NAMALWA (cell line): Measurements from ENCODE around the gene TARS2.
A peak's percentile ranks its signal among the peaks of the same experiment; 100 is the strongest.

Experiments
- DNase-seq: peaks from one replicate; pipeline ENCODE4 v3.0.0-alpha.2; 2015; ENCODE audit warnings: low spot score

TARS2 gene, protein sequence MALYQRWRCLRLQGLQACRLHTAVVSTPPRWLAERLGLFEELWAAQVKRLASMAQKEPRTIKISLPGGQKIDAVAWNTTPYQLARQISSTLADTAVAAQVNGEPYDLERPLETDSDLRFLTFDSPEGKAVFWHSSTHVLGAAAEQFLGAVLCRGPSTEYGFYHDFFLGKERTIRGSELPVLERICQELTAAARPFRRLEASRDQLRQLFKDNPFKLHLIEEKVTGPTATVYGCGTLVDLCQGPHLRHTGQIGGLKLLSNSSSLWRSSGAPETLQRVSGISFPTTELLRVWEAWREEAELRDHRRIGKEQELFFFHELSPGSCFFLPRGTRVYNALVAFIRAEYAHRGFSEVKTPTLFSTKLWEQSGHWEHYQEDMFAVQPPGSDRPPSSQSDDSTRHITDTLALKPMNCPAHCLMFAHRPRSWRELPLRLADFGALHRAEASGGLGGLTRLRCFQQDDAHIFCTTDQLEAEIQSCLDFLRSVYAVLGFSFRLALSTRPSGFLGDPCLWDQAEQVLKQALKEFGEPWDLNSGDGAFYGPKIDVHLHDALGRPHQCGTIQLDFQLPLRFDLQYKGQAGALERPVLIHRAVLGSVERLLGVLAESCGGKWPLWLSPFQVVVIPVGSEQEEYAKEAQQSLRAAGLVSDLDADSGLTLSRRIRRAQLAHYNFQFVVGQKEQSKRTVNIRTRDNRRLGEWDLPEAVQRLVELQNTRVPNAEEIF

DNA sequence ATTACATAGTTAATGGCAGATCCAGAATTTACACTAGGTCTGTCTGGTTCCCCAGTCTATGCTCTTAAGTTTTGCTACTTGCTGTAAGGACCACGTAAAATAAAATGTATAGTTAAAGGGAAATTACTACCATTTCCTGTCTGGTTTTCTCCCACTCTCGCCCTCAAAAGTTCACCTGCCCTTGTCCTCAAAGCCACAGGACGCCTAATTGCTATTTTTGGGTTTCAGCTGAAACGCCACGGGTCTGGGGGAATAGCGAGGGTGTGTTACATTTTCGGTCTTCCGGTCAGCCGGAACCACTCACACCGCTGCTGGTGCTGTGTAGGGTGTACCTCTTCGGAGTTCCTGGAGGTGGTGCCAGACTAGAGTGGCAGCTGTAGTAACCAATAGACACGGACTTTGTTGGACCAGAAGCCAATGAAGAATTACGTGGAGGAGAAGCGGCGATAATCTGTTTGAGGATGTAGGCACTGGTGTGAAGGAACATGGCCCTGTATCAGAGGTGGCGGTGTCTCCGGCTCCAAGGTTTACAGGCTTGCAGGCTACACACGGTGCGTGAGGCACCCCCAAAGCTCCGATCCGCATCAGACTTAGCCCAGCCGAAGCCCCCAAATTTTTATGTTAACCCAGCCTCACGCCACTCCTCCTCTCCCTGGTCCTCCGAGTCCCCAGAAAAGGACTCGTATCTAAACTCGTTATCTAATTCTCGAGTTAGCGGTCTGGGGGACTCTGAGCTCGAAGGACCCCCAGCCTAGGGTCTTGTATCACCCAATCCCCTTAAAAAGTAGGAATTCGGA is at the start of gene TARS2:
Gene TARS2, plus strand, starts transcription at position 454 of the 797 bp plus-strand sequence. Its CDS starts 32 bp downstream, at position 486.
- DNase-seq = peak; percentile 100

DNA sequence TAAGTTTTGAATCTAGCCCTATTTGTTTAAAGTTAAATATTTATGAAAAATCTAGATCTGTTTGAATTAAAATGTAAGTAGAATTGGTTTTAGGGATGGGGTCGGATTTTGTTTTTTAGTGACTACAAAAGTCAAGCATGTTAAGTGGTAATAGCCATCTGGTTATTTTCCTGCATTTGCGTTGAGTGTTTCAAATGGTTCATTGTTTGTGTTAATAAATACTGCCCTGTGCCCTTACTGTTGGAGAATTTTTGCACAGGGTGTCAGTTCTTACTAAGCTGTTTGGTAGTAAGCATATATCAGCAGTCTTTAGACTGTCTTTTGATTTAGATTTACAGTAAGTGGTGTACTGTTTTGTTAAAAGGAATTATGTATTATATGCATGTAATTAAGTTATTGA is 46.1 kb upstream of the TARS2 start:
- DNase-seq = no peak

DNA sequence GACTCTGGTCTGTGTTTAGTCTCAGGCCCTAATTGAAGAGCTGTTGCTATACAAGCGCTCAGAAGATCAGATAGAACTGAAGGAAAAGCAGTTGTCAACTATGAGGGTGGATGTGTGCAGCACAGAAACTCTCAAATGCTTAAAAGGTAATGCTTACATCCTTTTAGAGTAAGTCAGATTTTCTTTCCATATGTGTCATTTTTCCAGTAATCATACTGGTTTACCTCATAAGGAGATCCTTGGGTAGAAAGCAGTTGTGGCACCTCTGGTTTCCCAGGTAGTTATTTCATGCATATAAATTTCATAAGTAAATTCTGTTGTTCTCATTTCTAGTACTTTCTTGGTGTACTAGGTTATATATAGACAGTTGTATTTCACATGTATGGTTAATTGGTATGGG is 43.0 kb upstream of the TARS2 start:
- DNase-seq = no peak

DNA sequence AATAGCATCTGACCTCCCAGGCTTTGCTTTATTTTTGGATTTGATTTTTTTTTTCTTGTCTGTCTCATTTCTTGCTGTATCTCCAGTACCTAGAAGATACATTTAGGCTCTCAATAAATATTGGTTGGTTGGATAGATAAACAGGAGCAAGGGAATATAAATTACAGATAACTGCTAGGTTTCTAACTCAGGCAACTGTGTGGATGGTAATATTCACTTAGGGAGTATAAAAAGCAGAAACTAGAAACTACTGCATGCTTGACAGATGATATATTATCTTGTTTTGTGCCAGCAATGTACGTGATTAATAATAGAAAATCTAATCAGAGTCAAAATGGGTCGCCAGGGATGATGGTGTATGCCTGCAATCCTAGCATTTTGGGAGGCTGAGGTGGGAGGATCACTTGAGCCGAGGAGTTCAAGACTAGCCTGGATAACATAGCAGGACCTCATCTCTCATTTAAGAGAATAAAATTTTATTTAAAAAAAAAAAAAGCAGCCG is 31.0 kb upstream of the TARS2 start:
- no peak for DNase-seq

DNA sequence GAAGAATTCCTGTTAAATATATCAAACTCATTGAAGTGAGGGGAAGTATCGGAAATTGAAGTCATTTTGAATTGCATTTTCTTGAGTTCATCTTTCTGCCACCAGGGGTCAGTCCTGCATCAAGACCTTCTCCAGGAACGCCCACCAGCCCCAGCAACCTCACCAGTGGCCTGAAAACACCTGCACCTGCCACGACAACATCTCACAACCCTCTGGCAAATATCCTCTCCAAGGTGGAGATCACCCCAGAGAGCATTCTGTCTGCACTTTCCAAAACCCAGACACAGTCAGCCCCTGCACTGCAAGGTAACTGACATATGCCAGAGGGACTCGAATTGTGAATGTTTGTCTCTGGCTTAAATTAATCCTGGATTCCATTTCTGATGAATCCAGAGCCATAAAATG is 22.8 kb upstream of the TARS2 start:
- DNase-seq = peak; percentile 87

DNA sequence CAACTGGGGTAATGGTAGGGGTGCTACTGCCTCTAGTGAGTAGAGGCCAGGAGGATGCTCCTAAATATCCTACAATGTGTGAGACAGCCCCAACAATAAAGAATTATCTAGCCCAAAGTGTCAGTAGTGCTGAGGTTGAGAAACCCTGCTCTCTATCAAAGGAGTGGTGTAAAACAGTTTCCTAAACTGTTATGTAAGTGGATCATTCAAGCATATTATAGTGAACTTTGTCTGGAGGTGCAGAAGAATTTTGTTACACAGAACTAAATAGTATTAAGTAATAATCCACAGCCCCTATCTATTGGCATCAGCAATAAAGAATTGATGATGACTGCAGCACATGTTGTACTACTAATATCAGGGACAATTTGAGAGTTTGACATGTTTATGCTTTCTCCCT is 20.3 kb upstream of the TARS2 start:
- DNase-seq = no peak

DNA sequence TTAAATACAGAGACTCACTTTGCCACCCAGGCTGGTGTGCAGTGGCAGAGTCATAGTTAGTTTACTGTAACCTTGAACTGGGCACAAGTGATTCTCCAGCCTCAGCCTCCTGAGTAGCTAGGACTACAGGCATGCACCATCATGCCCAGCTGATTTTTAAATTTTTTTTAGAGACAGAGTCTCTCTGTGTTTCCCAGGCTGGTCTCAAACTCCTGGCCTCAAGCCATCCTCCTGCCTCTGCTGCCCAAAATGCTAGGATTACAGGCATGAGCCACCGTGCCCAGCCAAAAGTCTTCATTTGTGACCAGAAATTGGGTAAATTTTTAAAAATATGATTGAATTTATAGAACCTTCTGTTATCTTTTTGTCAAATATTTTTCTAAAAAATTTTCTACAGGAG is 17.9 kb upstream of the TARS2 start:
- no peak for DNase-seq

DNA sequence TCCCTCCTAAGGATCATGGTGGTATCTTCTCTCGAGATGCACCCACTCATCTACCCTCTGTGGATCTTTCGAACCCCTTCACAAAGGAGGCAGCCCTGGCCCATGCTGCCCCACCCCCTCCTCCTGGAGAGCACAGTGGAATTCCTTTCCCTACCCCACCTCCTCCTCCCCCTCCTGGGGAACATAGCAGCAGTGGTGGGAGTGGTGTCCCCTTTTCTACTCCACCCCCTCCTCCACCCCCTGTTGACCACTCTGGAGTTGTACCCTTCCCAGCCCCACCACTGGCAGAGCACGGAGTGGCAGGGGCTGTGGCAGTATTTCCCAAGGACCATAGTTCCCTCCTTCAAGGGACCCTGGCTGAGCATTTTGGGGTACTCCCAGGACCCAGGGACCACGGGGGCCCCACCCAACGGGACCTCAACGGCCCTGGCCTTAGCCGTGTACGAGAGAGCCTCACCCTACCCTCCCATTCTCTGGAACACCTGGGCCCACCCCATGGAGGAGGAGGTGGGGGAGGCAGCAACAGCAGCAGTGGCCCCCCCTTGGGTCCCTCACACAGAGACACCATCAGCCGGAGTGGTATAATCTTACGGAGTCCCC is 14.5 kb upstream of the TARS2 start:
- no peak for DNase-seq

DNA sequence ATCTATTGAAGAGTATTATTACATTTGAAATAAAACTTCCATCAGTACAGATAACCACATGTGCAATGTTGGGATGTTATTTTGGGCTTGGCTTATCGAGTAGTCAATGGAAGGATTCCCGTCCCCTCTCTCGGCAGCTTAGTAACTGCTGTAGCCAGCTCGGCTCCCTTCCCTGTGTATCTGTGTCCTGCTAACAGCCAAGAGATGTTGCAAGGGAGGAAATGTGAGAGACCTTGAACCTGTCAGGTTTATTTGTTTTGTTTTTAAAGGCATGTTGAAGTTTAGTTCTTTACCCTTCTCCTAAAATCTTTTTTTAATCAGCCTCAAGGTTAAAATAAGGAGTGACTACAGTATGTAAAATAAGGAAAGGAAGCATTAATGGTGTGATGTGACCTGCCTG is 13.6 kb upstream of the TARS2 start:
- DNase-seq = no peak

DNA sequence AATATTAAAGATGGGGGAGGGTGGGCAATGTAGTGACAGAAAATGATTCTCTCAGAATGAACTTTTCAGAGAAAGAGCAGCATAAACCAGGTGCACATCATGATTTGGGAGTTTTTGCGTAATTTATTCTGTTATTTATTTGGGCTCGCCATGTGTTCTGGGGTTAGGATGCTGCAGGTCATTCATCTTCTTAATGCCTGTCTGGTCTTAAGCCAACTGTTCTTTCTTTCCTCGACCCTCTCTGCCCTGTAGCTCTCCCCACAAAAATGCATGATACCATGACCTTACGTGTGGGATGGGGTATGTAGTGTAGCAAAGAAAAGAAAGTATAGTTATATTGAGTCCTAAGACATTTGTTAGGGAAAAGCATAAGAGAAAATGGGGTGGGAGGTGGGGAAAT is 12.3 kb upstream of the TARS2 start:
- DNase-seq = no peak

DNA sequence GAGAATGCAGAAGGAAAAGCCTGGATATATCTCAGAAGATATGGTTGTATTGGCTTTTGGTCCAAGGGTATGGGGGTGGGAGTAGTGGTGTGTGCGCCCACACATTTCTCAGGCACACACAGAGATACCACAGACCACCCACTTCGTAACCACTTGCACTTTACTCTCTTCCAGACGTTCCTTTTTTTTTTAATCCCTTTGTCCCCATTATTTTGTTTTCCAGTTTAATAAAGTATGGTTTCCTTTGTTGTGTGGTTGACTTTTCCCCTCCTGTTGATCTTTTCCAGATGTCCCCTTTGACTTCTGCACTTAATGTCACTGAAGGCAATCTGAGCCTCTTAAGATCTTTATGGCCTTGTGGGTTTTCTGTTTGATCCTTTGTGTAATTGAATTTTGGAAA is 10.5 kb upstream of the TARS2 start:
- no peak for DNase-seq

DNA sequence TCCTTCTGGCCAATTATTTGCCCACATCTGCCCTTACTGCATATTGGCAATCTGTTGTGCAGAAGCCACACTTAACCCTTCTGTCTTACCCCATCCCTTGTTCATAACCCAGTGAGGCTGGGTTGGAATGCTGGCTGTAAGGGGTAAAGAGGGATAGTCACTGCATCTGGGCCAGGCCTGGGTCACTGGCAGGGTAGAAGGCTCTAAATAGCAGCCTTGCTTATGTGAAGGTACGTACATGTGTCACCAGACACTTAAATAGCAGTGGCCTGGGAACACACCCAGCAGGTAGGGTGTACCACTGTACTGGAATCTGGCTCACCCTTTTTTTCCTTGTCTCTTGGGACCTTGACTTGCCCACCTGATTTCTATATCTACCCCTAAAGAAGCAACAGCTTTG is 9.9 kb upstream of the TARS2 start:
- DNase-seq = no peak

DNA sequence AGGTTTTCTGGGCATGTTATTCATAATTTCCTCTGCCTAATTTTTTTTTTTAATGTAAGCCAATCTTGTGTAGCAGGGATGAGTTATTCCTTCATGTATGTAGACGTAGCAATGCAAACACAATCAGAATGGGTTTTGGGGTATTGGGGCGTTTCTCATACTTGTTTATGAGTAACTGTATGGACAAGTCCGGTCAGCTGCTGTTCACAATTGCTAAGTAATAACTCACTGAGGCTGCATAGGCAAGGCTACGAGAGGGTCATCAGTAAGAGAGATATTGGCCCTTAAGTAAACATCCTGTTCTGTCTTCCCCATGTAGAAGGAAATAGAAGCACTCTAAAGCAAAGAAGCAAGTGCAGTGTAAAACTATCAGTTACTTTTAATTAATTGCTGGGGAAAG is 9.5 kb upstream of the TARS2 start:
- no peak for DNase-seq

DNA sequence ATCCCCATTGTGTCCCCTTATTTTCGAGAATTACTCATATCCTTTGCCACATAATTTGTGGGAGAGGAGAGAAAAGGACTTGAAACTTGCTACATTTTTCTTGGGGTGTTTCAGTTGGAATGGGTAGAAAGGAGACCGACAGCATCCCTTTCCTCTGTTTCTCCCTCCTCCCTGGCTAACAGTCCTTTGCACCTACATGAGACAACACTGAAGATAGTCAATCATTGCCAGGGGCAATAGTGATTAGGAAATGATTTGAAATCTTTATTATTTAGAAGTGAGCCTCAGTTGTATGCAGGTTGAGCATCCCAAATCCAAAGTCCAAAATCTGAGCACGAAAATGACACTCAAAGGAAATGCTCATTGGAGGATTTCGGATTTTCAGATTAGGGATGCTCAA is 7.8 kb upstream of the TARS2 start:
- DNase-seq = no peak

DNA sequence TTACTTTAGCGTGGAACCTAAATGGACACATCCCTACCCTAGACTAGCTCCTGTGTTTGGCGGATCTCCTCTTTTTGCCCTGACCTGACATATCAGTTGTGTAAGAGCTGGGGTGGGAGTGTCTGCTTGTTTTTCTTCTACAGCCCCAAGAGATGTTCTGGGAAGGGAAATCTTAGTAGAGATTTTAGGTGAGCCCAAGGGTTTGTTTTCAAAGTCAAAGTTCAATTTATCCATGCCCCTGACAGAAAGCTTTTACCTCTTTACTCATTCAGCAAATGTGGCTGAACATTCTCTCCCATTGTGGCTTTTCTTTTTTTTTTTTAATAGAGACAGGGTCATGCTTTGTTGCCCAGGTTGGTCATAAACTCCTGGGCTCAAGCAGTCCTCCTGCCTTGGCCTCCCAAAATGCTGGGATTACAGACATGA is 7.3 kb upstream of the TARS2 start:
- DNase-seq = no peak

DNA sequence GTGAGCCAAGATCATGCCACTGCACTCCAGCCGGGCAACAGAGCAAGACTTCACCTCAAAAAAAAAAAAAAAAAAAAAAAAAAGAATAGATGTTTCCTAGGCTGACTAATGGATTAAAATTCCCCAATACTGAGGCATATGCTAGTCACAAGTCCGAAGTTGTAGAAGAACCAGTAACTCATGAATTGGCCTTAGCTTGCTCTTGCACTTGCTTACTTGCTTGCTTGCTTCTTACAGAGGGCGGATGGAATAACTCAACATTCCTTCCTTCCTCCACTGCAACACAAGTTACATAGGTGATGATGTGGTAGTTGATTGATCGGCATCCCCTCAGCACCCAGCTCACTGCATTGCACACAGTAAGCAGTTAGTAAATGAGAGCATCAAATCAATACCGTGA is 2.8 kb upstream of the TARS2 start:
- no peak for DNase-seq

DNA sequence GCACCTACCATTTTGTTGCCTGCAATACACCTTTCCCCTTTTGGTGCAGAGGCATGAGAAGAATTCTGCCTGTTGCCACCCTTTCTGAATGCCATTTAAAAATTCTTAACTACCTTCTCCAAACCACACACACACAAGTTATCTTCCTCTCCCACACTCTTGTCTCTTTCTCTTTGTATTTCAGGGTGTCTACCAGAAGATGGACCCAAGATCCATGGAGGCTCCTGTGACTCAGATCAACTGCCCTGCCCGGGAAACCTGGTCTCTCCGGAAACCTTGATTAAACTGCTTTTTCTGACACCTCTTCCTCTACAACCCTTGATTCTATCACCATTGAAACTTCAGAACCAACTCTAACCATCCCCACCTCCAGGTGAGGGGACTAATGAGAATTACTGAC is 2.4 kb upstream of the TARS2 start:
- DNase-seq = no peak

DNA sequence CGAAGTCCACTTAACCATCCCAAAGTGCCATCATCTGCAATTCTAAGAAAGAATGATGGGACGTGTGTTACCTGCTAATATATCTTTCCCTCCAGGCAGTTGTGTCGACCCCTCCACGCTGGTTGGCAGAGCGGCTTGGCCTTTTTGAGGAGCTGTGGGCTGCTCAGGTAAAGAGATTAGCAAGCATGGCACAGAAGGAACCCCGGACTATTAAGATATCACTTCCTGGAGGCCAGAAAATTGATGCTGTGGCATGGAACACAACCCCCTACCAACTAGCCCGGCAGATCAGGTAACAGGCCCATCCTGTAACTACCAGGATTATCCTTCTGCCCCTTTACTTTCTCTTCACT is 520 bp downstream of the TARS2 start:
- peak; percentile 43 for DNase-seq

DNA sequence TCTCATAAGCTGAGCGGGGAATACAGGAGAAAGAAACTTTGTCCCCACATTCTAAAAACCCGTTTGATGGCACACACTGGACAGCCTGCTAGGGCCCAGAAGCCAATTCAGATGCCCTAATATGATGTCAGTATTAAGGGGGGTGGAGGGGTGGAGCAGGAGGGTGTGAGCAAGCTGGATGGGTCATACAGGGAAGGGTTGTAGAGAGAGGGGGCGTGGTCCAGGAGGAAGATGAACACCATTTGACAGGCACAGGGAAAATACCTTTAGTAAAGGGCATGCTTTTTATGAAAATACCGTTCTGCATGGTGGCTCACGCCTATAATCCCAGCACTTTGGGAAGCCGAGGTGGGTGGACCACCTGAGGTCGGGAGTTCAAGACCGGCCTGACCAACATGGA is 6.0 kb downstream of the TARS2 start:
- DNase-seq = no peak

DNA sequence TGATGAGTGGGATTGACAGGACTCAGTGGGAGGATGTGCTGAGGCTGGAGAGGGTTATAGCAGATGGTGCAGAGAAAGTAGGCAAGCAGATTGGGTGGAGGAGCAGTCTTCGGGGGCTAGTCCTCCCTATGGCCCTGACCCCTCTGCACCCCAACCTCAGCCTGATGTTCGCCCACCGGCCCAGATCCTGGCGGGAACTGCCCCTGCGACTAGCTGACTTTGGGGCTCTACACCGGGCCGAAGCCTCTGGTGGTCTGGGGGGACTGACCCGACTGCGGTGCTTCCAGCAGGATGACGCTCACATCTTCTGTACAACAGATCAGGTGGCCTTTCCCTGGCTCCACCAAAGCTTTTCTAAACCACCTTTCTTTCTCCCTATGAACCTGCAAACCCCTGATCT is 11.1 kb downstream of the TARS2 start:
- DNase-seq = no peak

DNA sequence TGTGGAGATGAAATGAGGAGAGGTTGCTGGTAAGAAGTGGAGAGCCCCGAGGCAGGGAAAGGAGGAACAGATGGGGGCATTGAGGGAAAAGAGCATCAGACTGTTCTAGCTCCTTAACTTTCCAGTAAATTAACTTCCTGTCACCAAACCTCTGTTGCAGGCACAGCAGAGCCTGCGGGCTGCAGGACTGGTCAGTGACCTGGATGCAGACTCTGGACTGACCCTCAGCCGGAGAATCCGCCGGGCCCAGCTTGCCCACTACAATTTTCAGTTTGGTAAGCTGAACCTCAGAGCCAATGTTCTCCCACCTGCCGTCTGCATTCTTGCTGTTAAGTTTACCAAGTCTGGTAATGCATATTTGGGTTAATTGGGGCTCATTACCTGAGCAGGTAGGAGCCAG is 18.2 kb downstream of the TARS2 start:
- no peak for DNase-seq
